PC-9 (cell line): ENCODE measurements around the gene RPS15. TPM values are rescaled to one million over a fixed set of nuclear protein-coding genes. Genes with fewer than 3 reads are reported as not detected.

ENCODE experiments used
- BruUV-seq: library from RNA; stranded (reverse); fragments of 400-500 nt; replicated peaks from 2 replicates; lab custom pipeline; 2021; lab: Mats Ljungman, UMichigan
- CTCF ChIA-PET: fragments of 300-600 bp; sonication (Branson Sonifier 250); formaldehyde crosslinking; loops from one replicate; lab custom pipeline; 2022; ENCODE audit warnings: antibody characterized with exemption; lab: Charles Lee
- POLR2A ChIA-PET: fragments of 300-600 bp; sonication (Branson Sonifier 250); formaldehyde crosslinking; loops from one replicate; lab custom pipeline; 2022; ENCODE audit warnings: antibody characterized with exemption; ENCODE audit not compliant: unreplicated experiment; lab: Charles Lee
- DNase-seq, 2 experiments: peaks; one replicate each; pipeline versions ENCODE4 v3.0.0 to v3.0.0-alpha.2; 2015 to 2022; ENCODE audit warnings: mixed read lengths in 1 of 2
- H2AFZ ChIP-seq: fragments of 200-600 bp; sonication (generic); 2 replicates; pipeline ENCODE4 v1.8.1; 2017; ENCODE audit warnings: antibody characterized with exemption
- H3F3A ChIP-seq: fragments of 200-600 bp; sonication (generic); 2 replicates; pipeline ENCODE4 v1.8.1; 2017; ENCODE audit warnings: antibody characterized with exemption, mild to moderate bottlenecking, low read depth; ENCODE audit not compliant: insufficient read depth
- H3K27ac ChIP-seq: fragments of 200-600 bp; sonication (generic); 2 replicates; pipeline ENCODE4 v1.6.1; 2016; ENCODE audit warnings: mixed run types
- H3K27me3 ChIP-seq: fragments of 200-600 bp; sonication (generic); 2 replicates; pipeline ENCODE4 v1.6.1; 2016; ENCODE audit warnings: low read depth, mixed run types; ENCODE audit not compliant: insufficient read depth
- H3K36me3 ChIP-seq: fragments of 200-600 bp; sonication (generic); 2 replicates; pipeline ENCODE4 v1.6.1; 2016; ENCODE audit warnings: low read depth, mixed run types
- H3K4me1 ChIP-seq: fragments of 200-600 bp; sonication (generic); replicated peaks from 2 replicates; pipeline ENCODE4 v1.6.1; 2016; ENCODE audit warnings: mixed run types; ENCODE audit not compliant: insufficient read depth
- H3K4me2 ChIP-seq: fragments of 200-600 bp; sonication (generic); 2 replicates; pipeline ENCODE4 v1.6.1; 2017; ENCODE audit warnings: mixed run types
- H3K4me3 ChIP-seq: fragments of 200-600 bp; sonication (generic); 2 replicates; pipeline ENCODE4 v1.6.1; 2016; ENCODE audit warnings: mixed run types
- H3K79me2 ChIP-seq: fragments of 200-600 bp; sonication (generic); 2 replicates; pipeline ENCODE4 v1.6.1; 2017; ENCODE audit warnings: low read depth, mixed run types
- H3K9me2 ChIP-seq: fragments of 200-600 bp; sonication (generic); 2 replicates; pipeline ENCODE4 v1.8.1; 2017; ENCODE audit warnings: mild to moderate bottlenecking; ENCODE audit not compliant: insufficient read depth
- H3K9me3 ChIP-seq: fragments of 200-600 bp; sonication (generic); 2 replicates; pipeline ENCODE4 v1.8.1; 2016; ENCODE audit warnings: low read depth; ENCODE audit not compliant: insufficient read depth
- H4K20me1 ChIP-seq: fragments of 200-600 bp; sonication (generic); 2 replicates; pipeline ENCODE4 v1.8.1; 2017; ENCODE audit not compliant: insufficient read depth
- EZH2 ChIP-seq: fragments of 200-600 bp; sonication (generic); IDR thresholded peaks from 2 replicates; pipeline ENCODE4 v1.8.0; 2017; ENCODE audit warnings: antibody characterized with exemption, low read depth
- intact Hi-C: fragments of 100-400 bp; cut with micrococcal nuclease; formaldehyde crosslinking; loops from one replicate; pipeline ENCODE4 v1.10.0; 2022; ENCODE audit not compliant: unreplicated experiment
- total RNA-seq: library from RNA; stranded (reverse); gene quantifications from 2 replicates; pipeline ENCODE4 v1.2.3, GENCODE V29; 2021
- TF ChIP-seq, protein P1 (sequence below): fragments of 200-600 bp; sonication (generic); conservative IDR thresholded peaks from 2 replicates; pipeline ENCODE4 v1.6.1; 2017; ENCODE audit warnings: mixed run types, antibody characterized with exemption, mild to moderate bottlenecking, moderate library complexity

The RPS15 gene
- total RNA-seq, 1 experiment from 2014 or later, result 967 TPM

DNA sequence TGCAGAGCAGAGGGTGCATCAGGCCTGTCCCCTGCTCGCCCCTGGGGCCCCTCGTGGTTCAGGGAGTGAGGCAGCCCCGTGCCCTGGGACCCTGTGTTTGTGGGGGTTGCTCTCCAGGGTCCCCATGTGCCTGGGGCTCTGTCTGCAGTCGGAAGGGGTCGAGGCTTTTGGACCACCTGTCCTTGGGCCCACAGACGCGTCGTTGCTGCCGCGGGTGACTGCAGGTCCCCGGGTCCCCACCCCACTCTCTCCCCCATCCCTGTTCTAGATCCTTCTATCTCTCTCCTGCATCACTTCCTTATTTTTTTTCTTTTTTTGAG is 50.0 kb downstream of the RPS15 start:
- H4K20me1 ChIP-seq, result no peaks in the 10 kb centered on the region
- no peak overlapping the region for H3K4me2 ChIP-seq
- TF ChIP-seq, protein P1, sequence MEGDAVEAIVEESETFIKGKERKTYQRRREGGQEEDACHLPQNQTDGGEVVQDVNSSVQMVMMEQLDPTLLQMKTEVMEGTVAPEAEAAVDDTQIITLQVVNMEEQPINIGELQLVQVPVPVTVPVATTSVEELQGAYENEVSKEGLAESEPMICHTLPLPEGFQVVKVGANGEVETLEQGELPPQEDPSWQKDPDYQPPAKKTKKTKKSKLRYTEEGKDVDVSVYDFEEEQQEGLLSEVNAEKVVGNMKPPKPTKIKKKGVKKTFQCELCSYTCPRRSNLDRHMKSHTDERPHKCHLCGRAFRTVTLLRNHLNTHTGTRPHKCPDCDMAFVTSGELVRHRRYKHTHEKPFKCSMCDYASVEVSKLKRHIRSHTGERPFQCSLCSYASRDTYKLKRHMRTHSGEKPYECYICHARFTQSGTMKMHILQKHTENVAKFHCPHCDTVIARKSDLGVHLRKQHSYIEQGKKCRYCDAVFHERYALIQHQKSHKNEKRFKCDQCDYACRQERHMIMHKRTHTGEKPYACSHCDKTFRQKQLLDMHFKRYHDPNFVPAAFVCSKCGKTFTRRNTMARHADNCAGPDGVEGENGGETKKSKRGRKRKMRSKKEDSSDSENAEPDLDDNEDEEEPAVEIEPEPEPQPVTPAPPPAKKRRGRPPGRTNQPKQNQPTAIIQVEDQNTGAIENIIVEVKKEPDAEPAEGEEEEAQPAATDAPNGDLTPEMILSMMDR, result no peak
- TF ChIP-seq EZH2, result no peak
- H3K79me2 ChIP-seq, result peaks cover 11% of the 10 kb centered on the region
- no peak for DNase-seq
- no peaks in the 10 kb centered on the region for H3K9me2 ChIP-seq
- intact Hi-C loops, result no loop called here
- no TSS peak for BruUV-seq
- H3K27ac ChIP-seq, result no peak overlapping the region
- peaks cover 7% of the 10 kb centered on the region; the same call in 1 of the 2 replicates for H3F3A ChIP-seq
- no peaks in the 10 kb centered on the region for H3K36me3 ChIP-seq
- no peaks in the 10 kb centered on the region for H3K9me3 ChIP-seq
- POLR2A ChIA-PET, result no interaction called here
- H2AFZ ChIP-seq, result no peak overlapping the region
- CTCF ChIA-PET, result interaction anchor here (0.7 kb wide), 1 partner anchor 244 kb away, joined by 5 read pairs; no protein-coding TSS in a partner anchor
- H3K4me1 ChIP-seq, result peaks cover 12% of the 10 kb centered on the region
- H3K27me3 ChIP-seq, result no peaks in the 10 kb centered on the region
- H3K4me3 ChIP-seq, result no peak overlapping the region

DNA sequence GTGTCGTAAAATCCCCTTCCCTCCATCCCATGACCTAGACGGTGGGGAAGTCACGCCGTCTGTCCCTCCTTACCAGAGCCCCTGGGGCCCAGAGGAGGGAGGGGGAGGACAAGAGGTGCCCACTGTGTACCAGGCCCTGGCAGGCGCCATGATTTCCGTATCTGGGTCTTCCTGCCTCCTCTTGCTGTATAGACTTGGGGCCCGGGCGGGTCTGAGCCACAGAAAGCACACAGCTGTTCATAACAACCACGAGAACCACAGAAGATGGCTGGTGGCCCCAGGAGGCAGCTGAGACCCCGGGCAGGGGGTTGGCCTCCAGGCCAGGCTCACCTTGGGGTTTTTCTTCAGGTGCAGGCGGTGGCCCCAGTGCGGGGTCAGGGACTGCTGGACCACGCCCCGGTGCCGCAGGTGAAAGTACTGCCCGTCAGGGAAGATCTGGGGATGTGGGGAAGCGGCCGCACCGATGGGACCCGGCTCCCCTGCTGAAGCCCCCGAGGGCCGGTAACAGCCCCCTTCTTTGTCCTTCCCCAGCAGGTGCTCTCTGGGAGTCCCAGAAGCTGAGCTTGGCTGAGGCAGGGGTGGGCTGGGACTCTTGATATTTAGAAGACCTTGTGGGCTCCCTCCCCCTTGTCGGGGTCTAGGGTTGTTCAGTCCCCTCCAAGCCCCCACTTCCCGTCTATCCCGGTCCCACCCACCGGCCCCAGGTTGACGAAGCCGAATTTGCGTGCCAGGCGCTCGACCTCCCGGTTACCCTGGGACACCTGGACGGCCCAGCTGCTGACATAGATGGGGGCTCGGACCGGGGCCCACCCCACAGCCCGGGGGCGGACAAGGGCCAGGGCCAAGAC is 51.5 kb downstream of the RPS15 start:
- ChIA-PET POLR2A (no interaction called here), CTCF (no interaction called here)

More for the DNA sequence above, 51.5 kb downstream of the RPS15 start:
- Histone ChIP-seq H3K27me3 (no peaks in the 10 kb centered on the region), H3K27ac (no peak overlapping the region), H3K9me2 (no peaks in the 10 kb centered on the region), H3K9me3 (no peaks in the 10 kb centered on the region), H3K36me3 (no peaks in the 10 kb centered on the region), H3K4me2 (peak overlapping the region; percentile 78), H3K4me1 (peaks cover 13% of the 10 kb centered on the region), H3F3A (peaks cover 7% of the 10 kb centered on the region; the same call in 1 of the 2 replicates), H3K79me2 (peaks cover 11% of the 10 kb centered on the region), H2AFZ (peak overlapping the region; percentile 78), H4K20me1 (no peaks in the 10 kb centered on the region), H3K4me3 (peak overlapping the region; percentile 66)
- intact Hi-C loops, result loop anchor here (2.0 kb wide), 1 partner anchor 45 kb away; no protein-coding TSS in a partner anchor
- no peak for DNase-seq
- no peak for TF ChIP-seq EZH2
- TF ChIP-seq, protein P1, result no peak
- BruUV-seq, result TSS peak; percentile 56

Other genes starting within 250 kb of the RPS15 start
- 53.0 and 59.5 TPM in 2 replicates for gene STK11, start 232.6 kb upstream of the RPS15 start, total RNA-seq
- gene CBARP, start 200.4 kb upstream of the RPS15 start, total RNA-seq, result 1.8 and 1.9 TPM in 2 replicates
- 157 and 214 TPM in 2 replicates for gene ATP5F1D, start 196.6 kb upstream of the RPS15 start, total RNA-seq
- 61.4 and 92.0 TPM in 2 replicates for gene MIDN, start 189.8 kb upstream of the RPS15 start, total RNA-seq
- 86.9 and 143 TPM in 2 replicates for gene CIRBP, start 169.1 kb upstream of the RPS15 start, total RNA-seq
- 51.8 and 64.2 TPM in 2 replicates for gene FAM174C, start 162.9 kb upstream of the RPS15 start, total RNA-seq
- 1.6 TPM in 1 of 2 replicates, not detected in the other for gene EFNA2, start 152.5 kb upstream of the RPS15 start, total RNA-seq
- gene NDUFS7, start 54.5 kb upstream of the RPS15 start, total RNA-seq, result 67.5 and 83.5 TPM in 2 replicates
- 27.3 and 30.9 TPM in 2 replicates for gene GAMT, start 36.9 kb upstream of the RPS15 start, total RNA-seq
- 122 and 144 TPM in 2 replicates for gene DAZAP1, start 30.8 kb upstream of the RPS15 start, total RNA-seq
- gene APC2, start 11.7 kb downstream of the RPS15 start, total RNA-seq, result 1.6 and 2.7 TPM in 2 replicates
- gene C19orf25, start 40.8 kb downstream of the RPS15 start, total RNA-seq, result 28.0 and 31.2 TPM in 2 replicates
- 18.6 and 27.3 TPM in 2 replicates for gene PCSK4, start 52.0 kb downstream of the RPS15 start, total RNA-seq
- 34.3 and 39.5 TPM in 2 replicates for gene REEP6, start 52.8 kb downstream of the RPS15 start, total RNA-seq
- 13.6 and 14.6 TPM in 2 replicates for gene ADAMTSL5, start 74.6 kb downstream of the RPS15 start, total RNA-seq
- not detected in 2 replicates for gene PLK5, start 85.7 kb downstream of the RPS15 start, total RNA-seq
- 55.6 and 63.7 TPM in 2 replicates for gene MEX3D, start 129.9 kb downstream of the RPS15 start, total RNA-seq
- 129 and 143 TPM in 2 replicates for gene MBD3, start 154.5 kb downstream of the RPS15 start, total RNA-seq
- gene UQCR11, start 167.1 kb downstream of the RPS15 start, total RNA-seq, result 196 and 275 TPM in 2 replicates
- 86.6 and 98.0 TPM in 2 replicates for gene TCF3, start 214.2 kb downstream of the RPS15 start, total RNA-seq